T-helper 9 cell (primary cell): ENCODE measurements around the gene HCN1.

Experiments used
- DNase-seq: peaks from one replicate; pipeline ENCODE4 v3.0.0-alpha.2; 2020
- total RNA-seq, 2 donors: gene quantifications; one replicate each; lab custom pipeline; 2026; lab: John Stamatoyannopoulos, UW

Gene HCN1
- 0 reads per million in 2 donors for total RNA-seq

DNA sequence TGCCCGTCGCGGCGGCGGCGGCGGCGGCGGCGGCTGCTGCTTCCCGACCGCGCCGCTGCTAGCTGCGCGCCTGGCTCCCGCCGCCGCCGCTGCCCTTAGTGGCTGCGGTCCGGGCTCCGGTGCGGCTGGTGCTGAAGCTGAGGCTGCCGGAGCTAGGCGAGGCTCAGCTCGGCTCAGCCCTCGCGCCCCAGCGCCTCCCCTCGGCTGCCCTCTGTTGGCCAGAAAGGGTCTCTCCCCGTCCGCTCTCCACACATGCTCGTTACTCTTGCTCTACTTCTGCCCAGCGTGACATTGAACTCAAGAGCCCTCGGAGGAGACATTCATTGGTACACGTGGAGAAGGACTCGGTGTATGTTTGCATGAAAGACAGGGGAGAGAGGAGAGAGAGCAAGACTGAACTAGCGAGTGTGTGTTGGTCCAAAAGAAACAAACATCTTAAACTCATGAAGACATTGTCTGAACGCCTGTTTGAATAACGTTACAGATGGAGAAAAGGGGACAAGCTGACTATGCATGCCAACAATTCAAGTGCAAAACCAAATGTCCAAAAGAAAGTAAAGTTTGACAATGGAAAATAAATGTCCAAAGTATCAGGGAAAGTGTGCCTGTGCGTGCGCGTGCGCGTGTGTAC lies at the start of gene HCN1:
TSS of gene HCN1 (minus strand) at position 175 of the 631 bp plus-strand sequence.
- no peak for DNase-seq

DNA sequence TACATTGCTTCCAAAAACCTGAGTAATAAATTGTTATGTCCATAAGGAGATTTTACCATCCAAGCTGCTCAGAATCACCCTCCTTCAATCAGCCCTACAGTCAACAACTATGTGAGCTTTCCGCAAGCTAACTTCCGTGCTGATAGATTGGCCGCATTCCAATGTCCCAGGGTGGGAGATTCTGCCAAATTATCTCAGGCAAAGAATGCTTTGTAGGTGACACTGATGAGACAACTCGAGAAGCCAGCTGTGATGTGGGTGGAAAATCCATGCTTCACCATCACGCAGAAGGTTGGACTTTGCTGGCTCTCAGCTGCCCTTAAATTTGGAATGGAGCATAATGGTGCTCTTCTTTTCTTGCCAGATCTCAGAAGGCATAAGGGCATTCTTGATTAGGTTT lies 44.9 kb upstream of the HCN1 start:
- no peak for DNase-seq

DNA sequence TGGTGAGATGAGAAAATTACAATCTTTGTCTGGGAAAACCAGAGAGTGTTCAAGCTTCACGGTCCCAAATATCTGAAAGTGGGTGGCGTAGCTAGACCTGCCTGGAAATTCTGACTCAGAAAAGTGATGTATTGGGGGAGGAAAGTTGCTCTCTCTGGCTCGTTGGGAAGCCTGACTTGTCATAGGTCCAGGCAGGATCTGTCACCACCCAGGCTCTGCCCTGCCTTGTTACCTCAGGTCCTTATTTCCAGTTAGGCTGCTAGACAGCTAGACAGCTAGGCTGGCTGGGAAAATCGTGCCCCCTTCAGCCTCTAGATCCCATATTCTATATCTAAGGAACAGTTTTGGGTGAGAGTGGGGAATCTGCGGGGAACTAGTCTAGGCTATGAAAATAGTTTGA lies 41.0 kb upstream of the HCN1 start:
- no peak for DNase-seq

DNA sequence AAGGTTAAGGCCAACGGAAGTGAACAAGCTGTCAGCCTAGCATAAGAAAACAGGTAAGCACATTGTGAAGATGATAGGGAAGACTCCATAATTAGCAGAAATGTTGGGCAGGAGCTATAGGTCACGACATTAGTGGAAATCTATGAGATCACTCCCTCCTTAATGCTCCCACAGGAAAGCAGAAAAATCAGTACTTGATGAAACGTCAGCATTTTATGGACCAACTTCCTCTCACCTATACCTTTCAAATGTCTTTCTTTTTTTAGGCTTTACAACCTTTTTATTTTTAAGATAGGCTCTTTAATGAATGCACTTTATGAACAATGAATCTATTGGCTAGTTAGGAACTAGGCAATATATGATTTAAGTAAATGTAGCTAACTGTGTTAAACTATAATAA lies 29.4 kb upstream of the HCN1 start:
- no peak for DNase-seq

DNA sequence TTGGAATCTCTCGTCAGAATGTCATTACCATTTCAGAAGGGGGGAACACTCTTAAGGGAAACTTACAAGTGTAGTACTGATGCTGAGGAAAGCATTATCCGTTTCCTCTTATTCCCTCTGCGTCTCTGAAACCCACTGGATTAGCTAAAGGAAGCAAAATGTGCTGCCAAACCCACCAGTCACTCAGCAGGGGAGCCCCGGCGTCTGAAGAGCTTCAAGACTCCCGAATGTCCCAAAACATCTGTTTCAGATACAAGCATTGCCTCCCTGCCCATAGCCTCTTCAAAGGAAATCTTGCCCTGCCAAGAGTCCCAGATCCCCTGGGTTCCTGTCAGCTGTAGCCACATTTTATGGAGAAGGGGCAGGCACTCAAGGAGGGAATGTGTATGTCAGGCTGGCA lies 1.0 kb upstream of the HCN1 start:
- DNase-seq = no peak

DNA sequence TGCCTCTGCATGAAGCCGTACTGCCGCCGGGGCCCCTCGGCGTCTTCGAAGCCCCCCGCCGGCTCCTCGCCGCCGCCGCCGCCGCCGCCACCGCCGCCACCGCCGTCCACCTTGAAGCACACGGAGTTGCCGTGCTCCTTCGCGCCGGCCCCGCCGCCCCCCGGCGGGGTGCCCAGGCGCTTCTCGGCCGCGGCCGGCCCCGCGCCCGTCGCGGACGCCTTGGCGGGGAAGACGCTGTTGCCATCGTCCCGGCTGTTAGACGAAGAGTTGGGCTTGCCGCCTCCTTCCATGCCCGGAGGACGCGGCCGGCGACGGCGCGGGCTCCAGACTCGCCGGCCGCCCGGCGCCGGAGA lies 400 bp downstream of the HCN1 start:
- no peak for DNase-seq

DNA sequence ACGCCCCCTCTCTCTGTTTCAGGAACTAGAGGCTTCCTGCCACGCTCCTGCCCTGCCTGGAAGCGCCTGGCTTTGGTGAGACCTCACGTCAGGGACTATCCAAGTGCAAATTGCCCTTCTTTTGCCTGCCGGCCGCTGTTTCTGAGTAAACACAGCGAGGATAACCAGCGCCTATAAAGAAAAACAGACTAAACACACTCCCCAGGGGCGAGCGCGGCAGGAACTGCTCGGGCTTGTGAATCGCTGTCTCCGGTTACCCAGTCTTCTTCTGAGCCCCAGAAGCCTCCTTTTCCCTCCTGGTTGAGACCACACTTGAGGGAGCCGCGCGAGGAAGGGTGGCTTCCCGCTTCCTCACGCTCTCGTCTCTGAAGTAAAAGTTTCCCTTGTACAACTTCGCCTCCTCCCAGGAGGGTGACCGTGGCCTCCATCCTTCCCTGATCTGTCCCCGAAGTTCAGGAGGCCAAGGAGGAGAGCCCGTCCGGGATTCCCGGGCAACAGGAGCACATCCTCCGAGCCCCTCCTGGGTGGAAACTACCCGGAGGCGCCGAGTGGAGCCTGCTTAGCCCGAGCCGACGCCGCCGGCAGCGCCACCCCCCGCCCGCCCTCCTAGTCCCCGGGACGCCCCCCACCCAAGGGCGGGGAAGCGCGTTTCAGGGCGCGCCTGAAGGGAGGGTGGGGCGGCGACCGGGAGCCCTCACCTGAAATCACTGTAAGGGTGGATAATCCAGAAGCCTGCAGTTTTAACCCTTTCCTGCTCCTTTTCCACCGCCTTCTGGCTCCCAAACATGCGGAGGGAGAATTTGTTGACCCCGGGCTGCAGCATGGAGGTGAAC lies 993 bp downstream of the HCN1 start:
- DNase-seq = no peak

DNA sequence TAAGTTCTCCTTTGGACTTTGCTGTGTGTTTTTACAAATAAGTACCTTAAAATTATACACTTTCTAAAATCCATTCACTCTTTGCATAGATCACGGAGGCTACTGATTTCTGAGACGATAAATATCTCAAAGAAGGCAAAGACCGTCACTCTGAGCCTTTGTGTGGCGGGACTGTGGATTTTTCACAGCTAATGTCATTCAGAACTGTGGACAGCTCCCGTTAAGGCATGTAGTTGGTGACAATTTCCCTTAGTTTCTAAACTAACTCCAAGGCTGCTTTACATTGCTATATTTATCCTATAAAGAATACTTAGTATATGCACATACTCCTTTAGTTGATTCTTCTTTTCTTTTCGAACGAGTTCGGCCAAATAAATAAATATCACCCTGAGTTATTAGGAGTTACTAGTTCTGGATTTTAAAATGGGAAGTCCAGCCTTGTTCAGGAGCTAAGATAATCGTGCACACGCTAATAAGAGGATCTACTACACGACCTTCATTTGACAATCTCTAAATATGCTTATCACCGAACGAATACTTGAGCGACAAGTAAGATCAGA lies 1.8 kb downstream of the HCN1 start:
- no peak for DNase-seq

DNA sequence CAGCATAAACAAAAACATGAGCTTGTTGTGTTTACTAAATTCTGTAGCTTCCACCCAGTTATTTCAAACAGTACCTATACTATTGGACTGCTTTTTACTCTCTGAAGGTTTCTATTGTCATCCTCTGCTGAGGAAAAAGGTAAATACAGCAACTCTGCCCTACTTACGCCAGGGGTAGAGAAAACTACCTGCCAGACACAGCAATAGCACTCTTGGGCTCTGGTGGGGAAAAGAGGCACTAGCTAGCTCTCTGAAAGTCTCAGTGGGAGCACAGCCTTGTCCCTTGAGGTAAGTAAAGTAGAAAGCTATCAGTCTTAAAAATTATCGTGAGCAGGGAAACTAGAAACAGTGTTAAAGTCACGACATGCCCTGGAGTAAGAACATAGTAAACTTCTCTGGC lies 3.7 kb downstream of the HCN1 start:
- DNase-seq = no peak

DNA sequence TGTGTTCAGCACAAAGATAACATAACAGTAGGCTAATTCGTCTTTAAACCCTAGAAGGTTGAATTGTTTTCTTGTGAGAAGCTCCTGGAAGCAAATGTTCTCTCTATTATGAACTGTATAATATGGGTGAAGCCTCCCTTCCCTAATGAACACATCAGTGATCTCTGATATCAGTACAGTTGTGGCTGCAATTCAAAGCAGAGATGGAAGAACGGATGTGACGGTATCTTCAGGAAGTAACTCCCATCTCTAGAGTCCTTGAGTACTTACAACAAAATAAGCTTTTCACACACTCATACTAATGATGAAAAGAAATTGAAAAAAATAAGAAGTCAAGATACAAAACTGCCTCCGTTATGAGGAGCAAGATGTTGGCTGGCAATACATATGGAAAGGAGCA lies 4.5 kb downstream of the HCN1 start:
- no peak for DNase-seq

DNA sequence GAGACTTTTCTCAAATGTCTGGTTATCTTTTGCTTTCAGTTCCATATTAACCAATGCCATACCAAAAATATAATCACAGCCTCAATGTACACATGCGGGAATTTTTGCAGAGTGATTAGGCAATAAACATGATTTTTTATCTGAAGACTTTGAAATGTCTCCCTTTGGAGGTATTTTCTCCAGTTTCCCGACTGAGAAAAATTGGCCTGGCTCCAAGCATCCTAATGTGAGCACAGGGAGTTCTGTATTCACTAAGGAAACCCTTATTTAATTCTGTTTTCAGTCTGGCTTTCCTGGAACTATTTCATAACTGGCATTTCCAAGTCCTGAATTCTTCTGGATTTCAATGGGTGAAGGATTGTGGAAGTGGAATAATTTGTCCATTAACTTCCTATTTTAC lies 8.5 kb downstream of the HCN1 start:
- DNase-seq = no peak

DNA sequence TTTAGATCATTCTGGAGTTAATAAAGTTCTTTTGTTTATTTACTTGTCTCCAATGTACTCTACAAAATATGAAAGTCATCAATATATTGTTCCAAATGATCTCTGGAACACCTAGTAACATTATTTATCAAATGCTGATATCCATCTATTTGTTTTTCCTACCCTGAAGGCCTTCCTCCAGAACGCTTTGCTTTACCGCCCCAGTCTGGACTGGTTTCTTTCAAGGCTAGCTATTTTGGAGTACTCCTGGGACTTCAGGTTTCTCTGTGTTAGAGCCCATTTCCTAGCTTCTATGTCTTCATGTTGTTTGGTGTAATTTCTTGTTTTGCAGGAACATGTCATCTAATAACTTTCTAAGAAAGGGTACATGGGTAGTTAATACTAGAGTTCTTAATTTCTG lies 9.6 kb downstream of the HCN1 start:
- DNase-seq = no peak

DNA sequence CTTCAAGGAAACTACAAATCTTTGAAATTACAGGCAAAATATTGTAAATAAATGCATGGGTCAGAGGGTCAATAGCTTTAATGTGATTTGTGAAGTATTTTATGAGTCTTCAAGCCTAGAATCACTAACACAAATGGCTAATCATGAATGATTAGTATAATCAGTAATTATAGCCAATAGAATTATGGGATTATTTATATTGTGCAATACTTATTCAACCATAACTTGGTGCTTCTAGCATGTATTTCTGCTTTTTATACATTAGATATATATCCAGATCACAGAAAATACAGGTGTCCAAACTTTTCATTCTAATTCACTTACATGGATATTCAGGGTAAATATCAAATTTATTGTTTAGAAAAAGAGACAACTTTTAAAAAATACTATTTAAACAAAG lies 12.1 kb downstream of the HCN1 start:
- no peak for DNase-seq

DNA sequence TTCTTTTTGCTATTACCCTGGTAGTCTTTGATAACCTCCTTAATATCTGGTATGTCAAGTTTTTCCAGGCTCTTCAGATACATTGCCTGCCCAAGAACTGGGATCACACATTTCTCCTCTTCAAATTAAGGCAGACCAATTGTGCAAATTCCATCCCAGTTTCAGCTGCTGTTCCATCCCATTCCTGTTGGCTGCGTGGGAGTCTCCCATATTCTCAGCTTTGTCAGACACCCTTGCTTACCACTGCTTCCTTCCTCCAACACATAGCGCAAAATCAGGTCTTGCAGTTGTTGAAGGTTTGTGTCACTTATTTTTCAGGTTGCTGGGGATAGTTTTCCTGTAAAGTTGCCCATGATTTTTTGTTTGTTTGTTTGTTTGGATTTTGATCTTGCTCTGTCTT lies 15.2 kb downstream of the HCN1 start:
- DNase-seq = no peak

DNA sequence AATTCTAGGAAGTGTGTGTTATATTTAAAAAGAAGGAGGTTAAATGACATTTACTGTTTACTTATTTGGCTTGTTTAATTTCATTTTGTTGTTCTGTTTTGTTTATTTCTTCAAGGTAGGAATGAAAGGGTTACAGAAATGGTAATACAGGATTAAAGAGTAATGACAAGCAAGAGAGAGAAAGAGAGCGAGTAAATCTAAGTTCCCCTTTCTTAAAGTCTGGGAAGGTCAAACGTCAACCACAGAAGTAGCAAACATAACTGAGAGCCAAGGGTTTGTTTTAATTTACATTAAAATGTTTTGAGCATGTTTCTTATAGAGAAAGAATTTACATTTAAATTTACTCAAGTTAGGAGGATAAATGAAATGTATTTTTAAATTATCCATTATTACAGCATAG lies 18.7 kb downstream of the HCN1 start:
- DNase-seq = no peak

DNA sequence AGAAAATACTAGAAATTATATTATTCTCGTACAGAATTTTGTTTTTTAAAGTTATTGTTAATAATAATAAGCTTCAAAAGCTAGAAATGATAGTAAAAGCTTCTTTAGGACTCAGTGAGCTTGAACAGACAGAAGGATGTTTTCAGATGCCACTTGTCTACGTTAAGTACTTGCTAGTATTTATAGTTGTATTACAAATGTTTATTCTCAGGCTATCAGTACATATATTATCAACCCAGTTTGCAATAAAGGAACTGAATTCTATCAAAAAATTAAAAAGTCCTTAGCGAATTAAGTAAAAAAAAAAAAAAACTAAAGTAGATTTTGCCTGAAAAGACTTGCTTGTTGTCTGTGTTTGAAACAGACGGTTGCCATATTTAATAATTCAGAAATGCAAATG lies 23.9 kb downstream of the HCN1 start:
- no peak for DNase-seq

DNA sequence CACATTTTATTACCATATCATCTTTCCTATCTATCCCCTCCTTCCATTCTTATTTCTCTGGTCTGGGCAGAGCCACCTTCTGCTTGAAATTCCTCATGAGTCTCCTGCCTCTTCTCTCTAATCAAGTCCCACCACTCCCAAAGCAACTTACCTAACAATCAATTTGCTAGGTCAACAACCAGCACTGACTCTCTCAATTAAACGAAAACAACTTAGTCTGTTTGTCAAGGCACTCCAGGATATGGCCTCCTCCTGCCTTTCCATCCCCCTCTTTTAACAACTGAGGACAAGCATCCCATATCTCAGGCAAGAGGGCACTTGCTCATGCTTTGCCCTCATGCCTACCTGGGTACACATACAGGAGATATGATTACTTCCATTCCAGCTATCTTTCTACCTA lies 47.4 kb downstream of the HCN1 start:
- DNase-seq = no peak

DNA sequence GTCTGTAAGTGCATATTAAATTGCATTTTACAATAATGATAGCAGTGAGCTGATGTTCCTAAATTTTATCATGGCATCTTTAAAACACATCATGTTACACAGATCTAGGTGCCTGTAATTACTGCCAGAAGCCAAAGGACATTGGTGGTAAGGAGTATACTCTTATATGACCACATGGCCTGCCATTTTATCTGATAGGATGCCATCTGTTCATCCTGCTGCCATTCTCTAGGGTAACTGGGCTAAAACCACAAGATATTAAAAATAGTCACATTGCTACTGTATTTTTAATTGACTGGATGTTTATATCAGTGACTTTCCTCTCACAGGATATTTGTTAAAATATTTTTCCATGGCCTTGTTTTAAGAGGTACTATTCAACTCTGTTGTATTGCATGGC lies 53.1 kb downstream of the HCN1 start:
- no peak for DNase-seq

DNA sequence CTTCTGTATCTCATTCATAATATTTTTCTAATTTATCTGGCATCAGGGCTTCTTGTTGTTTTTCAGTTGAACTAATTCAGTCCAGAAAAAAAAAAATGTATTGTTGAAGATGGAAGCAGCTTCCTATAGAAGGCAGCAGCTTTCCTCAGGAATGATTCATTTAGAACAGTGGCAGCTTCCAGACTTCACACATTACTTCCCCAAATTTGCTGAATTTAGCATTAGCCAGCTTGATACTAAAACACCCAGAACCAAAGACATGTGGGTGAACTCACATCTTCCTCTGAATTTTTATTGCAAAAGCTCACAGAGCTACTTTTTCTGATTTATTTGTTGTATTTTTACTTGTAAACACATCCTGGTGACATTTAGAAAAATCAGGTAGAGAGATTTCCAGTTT lies 53.8 kb downstream of the HCN1 start:
- no peak for DNase-seq

DNA sequence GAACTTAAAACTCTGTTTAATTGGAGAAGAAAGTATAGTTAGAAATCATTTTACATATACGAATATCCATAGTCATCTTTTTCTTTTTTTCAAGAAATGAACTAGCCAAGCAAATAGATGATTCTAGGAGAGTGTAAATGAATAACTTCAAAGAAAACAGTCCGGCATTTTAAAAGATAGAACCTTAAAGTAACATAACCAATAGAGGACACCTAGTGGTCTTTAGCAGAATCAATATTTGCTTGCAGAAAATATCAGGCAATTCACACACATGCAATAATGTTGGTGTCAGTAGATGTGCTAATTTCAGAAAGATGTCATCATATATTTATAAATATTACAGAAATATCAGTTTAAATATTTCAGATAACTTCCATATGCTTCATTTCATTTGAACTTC lies 57.1 kb downstream of the HCN1 start:
- DNase-seq = no peak

DNA sequence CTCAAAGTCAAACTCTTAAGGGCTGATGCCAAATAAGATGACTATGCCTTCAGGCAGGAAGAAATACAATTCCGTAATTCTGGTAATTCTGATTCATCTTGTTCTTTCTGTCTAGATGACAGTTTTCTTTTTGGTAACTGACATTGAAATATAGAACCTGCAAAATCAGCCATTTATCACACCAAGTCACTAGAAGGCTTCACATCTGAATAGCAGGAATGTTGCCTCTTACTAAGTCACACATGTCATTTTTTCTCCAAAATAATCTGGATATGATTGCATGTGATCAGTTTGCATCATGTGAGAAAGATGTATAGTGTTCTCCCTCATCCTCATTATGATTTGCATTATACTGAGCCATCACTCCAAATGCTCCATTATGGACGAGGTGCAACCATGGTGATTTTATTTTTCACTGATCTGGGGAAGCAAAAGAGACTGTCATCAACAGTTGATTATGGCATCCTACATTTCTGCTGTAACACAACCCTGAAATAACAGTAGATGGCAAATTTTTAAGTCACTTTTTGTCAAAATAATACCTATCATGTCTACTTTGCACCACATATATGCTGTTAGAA lies 69.0 kb downstream of the HCN1 start:
- DNase-seq = no peak

DNA sequence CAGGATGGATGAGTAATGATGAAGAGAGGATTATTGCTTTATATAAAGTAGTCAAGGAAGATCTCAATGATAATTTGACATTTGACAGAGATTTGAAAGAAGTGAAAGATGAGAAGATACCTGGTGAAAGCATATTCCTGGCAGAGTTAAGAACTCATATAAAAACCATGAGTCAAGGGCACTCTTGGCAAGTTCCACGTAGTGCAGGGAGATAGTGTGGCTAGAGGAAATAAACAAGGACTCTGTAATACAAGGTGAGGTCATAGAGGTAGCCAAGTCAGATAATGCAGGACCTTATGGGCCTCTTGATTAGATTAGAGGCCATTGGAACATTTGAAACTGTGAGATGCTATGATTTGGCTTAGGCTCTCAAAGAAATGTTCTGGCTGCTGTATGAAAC lies 72.3 kb downstream of the HCN1 start:
- DNase-seq = no peak

DNA sequence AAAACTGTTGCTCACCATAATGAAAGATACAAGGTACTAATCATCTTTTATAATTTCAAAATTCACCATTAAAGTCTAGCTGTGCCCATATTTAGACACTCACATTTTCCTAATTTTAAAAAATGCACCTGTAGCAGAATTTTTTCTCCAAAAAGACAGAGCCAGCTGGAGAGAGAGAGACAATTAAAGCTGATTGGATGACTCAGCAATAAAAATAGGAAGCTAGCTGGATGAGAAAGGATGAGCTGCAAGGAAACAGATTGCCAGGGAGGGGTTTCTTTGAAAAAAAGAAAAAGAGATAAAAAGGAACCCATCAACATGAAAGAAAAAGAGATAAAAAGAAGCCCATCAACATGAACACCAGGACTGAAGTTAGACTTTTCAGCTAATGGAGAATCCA lies 73.8 kb downstream of the HCN1 start:
- DNase-seq = no peak

DNA sequence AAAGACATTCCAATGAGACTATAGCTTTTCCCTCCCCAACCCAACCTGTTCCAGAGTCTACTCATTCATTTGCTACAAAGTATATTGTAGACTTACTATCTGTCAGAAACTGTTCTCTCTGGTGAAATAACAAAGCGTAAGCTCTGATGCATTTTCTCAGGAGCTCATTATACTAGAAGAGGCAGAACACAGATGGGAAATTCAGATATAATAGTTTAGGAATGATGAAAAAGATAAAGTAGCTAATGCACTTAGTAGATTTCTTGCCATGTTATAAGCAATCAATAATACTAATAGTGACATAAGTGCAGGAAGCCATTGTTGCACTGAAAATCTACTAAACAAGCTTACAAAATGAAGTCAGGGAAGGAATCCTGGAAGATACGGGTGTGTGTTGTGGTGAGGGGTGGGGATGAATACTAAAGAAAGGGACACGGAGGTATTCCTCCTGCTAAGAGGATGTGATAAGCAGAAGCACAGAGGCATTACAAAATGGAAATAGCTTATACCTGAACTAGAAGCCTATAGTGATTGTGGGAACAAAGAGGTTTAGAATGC lies 78.2 kb downstream of the HCN1 start:
- no peak for DNase-seq
